H1 (cell line): ENCODE measurements around the gene ZFP69. TPM values are rescaled to one million over a fixed set of nuclear protein-coding genes. Genes with fewer than 3 reads are reported as not detected.

Source experiments
- CTCF ChIA-PET: fragments of 300-600 bp; sonication (Branson Sonifier 250); formaldehyde crosslinking; loops from one replicate; lab custom pipeline; 2021; ENCODE audit not compliant: partially characterized antibody; lab: Charles Lee
- POLR2A ChIA-PET: fragments of 300-600 bp; sonication (Branson Sonifier 250); formaldehyde crosslinking; loops from one replicate; lab custom pipeline; 2021; ENCODE audit warnings: inconsistent platforms; ENCODE audit not compliant: partially characterized antibody; lab: Charles Lee
- DNase-seq, 2 experiments: peaks; one replicate each; pipeline versions ENCODE4 v3.0.0 to v3.0.0-alpha.2; 2010 to 2022; ENCODE audit warnings: low spot score in 2 of 2, low read depth in 1 of 2, mixed read lengths in 1 of 2
- FAIRE-seq: peaks from 2 replicates; lab custom pipeline; 2011; peaks lifted over from hg19 to GRCh38; lab: Jason Lieb, UNC
- H2AFZ ChIP-seq: 2 replicates; pipeline ENCODE4 v1.8.1; 2012; ENCODE audit warnings: low read length, inconsistent platforms
- H2AK5ac ChIP-seq: 2 replicates; pipeline ENCODE4 v1.6.1; 2013; ENCODE audit warnings: low read depth, low read length
- H2BK120ac ChIP-seq: replicated peaks from 2 replicates; pipeline ENCODE3; 2013; ENCODE audit warnings: low read depth, low read length, inconsistent platforms
- H2BK12ac ChIP-seq: 2 replicates; pipeline ENCODE4 v1.6.1; 2013; ENCODE audit warnings: low read depth, low read length
- H2BK15ac ChIP-seq: 2 replicates; pipeline ENCODE4 v1.6.1; 2013; ENCODE audit warnings: low read length
- H2BK20ac ChIP-seq: 2 replicates; pipeline ENCODE4 v1.6.1; 2013; ENCODE audit warnings: low read length
- H2BK5ac ChIP-seq: 2 replicates; pipeline ENCODE4 v1.6.1; 2013; ENCODE audit warnings: low read depth, low read length
- H3K14ac ChIP-seq: 2 replicates; pipeline ENCODE4 v1.6.1; 2013; ENCODE audit warnings: inconsistent platforms; ENCODE audit not compliant: insufficient read length
- H3K18ac ChIP-seq: 2 replicates; pipeline ENCODE4 v1.6.1; 2013; ENCODE audit warnings: low read length; ENCODE audit errors: extremely low read depth
- H3K23ac ChIP-seq: 2 replicates; pipeline ENCODE4 v1.6.1; 2013; ENCODE audit warnings: inconsistent platforms; ENCODE audit not compliant: insufficient read length
- H3K23me2 ChIP-seq: 2 replicates; pipeline ENCODE4 v1.6.1; 2013; ENCODE audit warnings: low read depth, low read length
- H3K27ac ChIP-seq: 2 replicates; pipeline ENCODE4 v1.6.1; 2011; ENCODE audit warnings: low read depth, low read length, inconsistent platforms
- H3K27me3 ChIP-seq, 4 experiments: replicated peaks in 1 of 4; 1 replicate in 1 of 4; 2 replicates in 3 of 4; pipeline versions ENCODE4 v1.6.1 to v1.8.1; 2011 to 2013; ENCODE audit warnings: low read length in 3 of 4, mild to moderate bottlenecking in 3 of 4, inconsistent platforms in 2 of 4, mixed read lengths in 2 of 4, moderate library complexity in 1 of 4; ENCODE audit not compliant: control insufficient read depth in 3 of 4, insufficient read depth in 3 of 4; ENCODE audit errors: extremely low read depth in 1 of 4
- H3K36me3 ChIP-seq, 4 experiments: 2 replicates each; pipeline versions ENCODE4 v1.6.1 to v1.8.1; 2011 to 2013; ENCODE audit warnings: mild to moderate bottlenecking in 4 of 4, low read length in 3 of 4, moderate library complexity in 2 of 4, control low read depth in 1 of 4, inconsistent platforms in 1 of 4; ENCODE audit not compliant: insufficient read depth in 4 of 4, control insufficient read depth in 2 of 4
- H3K4ac ChIP-seq: replicated peaks from 2 replicates; pipeline ENCODE3; 2013; ENCODE audit warnings: low read length, low read depth, mixed read lengths, inconsistent platforms; ENCODE audit not compliant: insufficient read length
- H3K4me1 ChIP-seq, 4 experiments: replicated peaks in 1 of 4; 1 replicate in 1 of 4; 2 replicates in 3 of 4; pipeline versions ENCODE4 v1.6.1 to v1.8.1; 2011 to 2013; ENCODE audit warnings: low read length in 3 of 4, inconsistent platforms in 2 of 4, mixed read lengths in 1 of 4; ENCODE audit not compliant: insufficient read depth in 4 of 4, control insufficient read depth in 3 of 4
- H3K4me2 ChIP-seq, 2 experiments: 2 replicates each; pipeline versions ENCODE4 v1.6.1 to v1.8.1; 2011 to 2013; ENCODE audit warnings: low read depth in 2 of 2, low read length in 2 of 2, control low read depth in 1 of 2, inconsistent platforms in 1 of 2, mild to moderate bottlenecking in 1 of 2; ENCODE audit not compliant: insufficient read depth in 1 of 2
- H3K4me3 ChIP-seq, 4 experiments: fragments of 200-600, 300-600 bp in 1 of 4; sonication (generic), shearing (Covaris generic), sonication (Bioruptor Twin) in 1 of 4; 2 replicates each; pipeline versions ENCODE4 v1.5.1 to v1.8.1; 2011 to 2016; ENCODE audit warnings: low read length in 4 of 4, low read depth in 3 of 4, control low read depth in 2 of 4, inconsistent platforms in 2 of 4, mild to moderate bottlenecking in 2 of 4, mixed read lengths in 1 of 4, moderate library complexity in 1 of 4; ENCODE audit not compliant: insufficient read depth in 2 of 4; ENCODE audit errors: extremely low read depth in 1 of 4
- H3K56ac ChIP-seq: replicated peaks from 2 replicates; pipeline ENCODE3; 2013; ENCODE audit warnings: low read depth, mild to moderate bottlenecking, mixed read lengths, low read length, inconsistent platforms; ENCODE audit not compliant: insufficient read length
- H3K79me1 ChIP-seq: 2 replicates; pipeline ENCODE4 v1.6.1; 2013; ENCODE audit warnings: low read depth, low read length, control low read depth
- H3K79me2 ChIP-seq, 2 experiments: 2 replicates each; pipeline versions ENCODE4 v1.6.1 to v1.8.1; 2012 to 2013; ENCODE audit warnings: low read length in 2 of 2, mild to moderate bottlenecking in 2 of 2, inconsistent platforms in 1 of 2; ENCODE audit not compliant: insufficient read depth in 2 of 2, control insufficient read depth in 1 of 2
- H3K9ac ChIP-seq, 4 experiments: replicated peaks in 1 of 4; 1 replicate in 1 of 4; 2 replicates in 3 of 4; pipeline versions ENCODE4 v1.6.1 to v1.8.1; 2011 to 2013; ENCODE audit warnings: low read depth in 3 of 4, low read length in 3 of 4, control low read depth in 2 of 4, mild to moderate bottlenecking in 2 of 4, moderate library complexity in 2 of 4, inconsistent platforms in 1 of 4; ENCODE audit errors: extremely low read depth in 1 of 4
- H3K9me3 ChIP-seq, 2 experiments: 2 replicates each; pipeline versions ENCODE4 v1.6.1 to v1.8.1; 2012 to 2013; ENCODE audit warnings: mild to moderate bottlenecking in 2 of 2, moderate library complexity in 2 of 2, control low read depth in 1 of 2, inconsistent platforms in 1 of 2, low read depth in 1 of 2, low read length in 1 of 2, mixed read lengths in 1 of 2; ENCODE audit not compliant: insufficient read depth in 2 of 2
- H4K20me1 ChIP-seq, 2 experiments: replicated peaks in 1 of 2; 2 replicates each; pipeline versions ENCODE3 to v1.8.1; 2011 to 2013; ENCODE audit warnings: inconsistent platforms in 2 of 2, low read length in 2 of 2, mild to moderate bottlenecking in 1 of 2; ENCODE audit not compliant: insufficient read depth in 2 of 2, control insufficient read depth in 1 of 2
- H4K5ac ChIP-seq: 2 replicates; pipeline ENCODE4 v1.6.1; 2013; ENCODE audit warnings: low read length, low read depth, mixed read lengths, inconsistent platforms; ENCODE audit not compliant: insufficient read length
- H4K8ac ChIP-seq: 2 replicates; pipeline ENCODE4 v1.8.0; 2013; ENCODE audit warnings: mild to moderate bottlenecking, moderate library complexity, low read length, inconsistent platforms; ENCODE audit not compliant: insufficient read depth; ENCODE audit errors: extremely low read depth
- H4K91ac ChIP-seq: replicated peaks from 2 replicates; pipeline ENCODE3; 2013; ENCODE audit warnings: low read length, mixed read lengths, inconsistent platforms; ENCODE audit not compliant: insufficient read length
- EGR1 ChIP-seq: IDR thresholded peaks from 2 replicates; pipeline ENCODE4 v1.6.1; 2011; ENCODE audit warnings: low read depth, low read length, borderline replicate concordance
- EP300 ChIP-seq, 2 experiments: IDR thresholded peaks; 1 replicate in 1 of 2; 2 replicates in 1 of 2; pipeline ENCODE4 v1.6.1; 2011 to 2012; ENCODE audit warnings: low read depth in 2 of 2, low read length in 2 of 2, mild to moderate bottlenecking in 2 of 2, borderline replicate concordance in 1 of 2, inconsistent platforms in 1 of 2, moderate library complexity in 1 of 2
- HDAC6 ChIP-seq: IDR thresholded peaks from one replicate; pipeline ENCODE4 v1.7.1; 2012; ENCODE audit warnings: low read depth, mild to moderate bottlenecking, inconsistent platforms, low read length, moderate library complexity
- MAFK ChIP-seq: IDR thresholded peaks from 2 replicates; pipeline ENCODE4 v1.6.1; 2012; ENCODE audit warnings: low read depth, mild to moderate bottlenecking, improper control_type of control experiment, low read length
- RFX5 ChIP-seq: IDR thresholded peaks from 2 replicates; pipeline ENCODE4 v1.6.1; 2011; ENCODE audit warnings: low read depth, low read length, improper control_type of control experiment, borderline replicate concordance
- SIN3A ChIP-seq, 2 experiments: IDR thresholded peaks in 1 of 2; conservative IDR thresholded peaks in 1 of 2; 2 replicates each; pipeline ENCODE4 v1.6.1; 2011 to 2012; ENCODE audit warnings: low read length in 2 of 2, improper control_type of control experiment in 1 of 2, low read depth in 1 of 2, mild to moderate bottlenecking in 1 of 2
- SRF ChIP-seq: IDR thresholded peaks from 2 replicates; pipeline ENCODE4 v1.6.1; 2011; ENCODE audit warnings: mild to moderate bottlenecking, low read depth, low read length, moderate library complexity
- WGBS, 2 experiments: shearing (Covaris generic) in 1 of 2; methylation state at CpG; one replicate each; pipeline versions ENCODE4 v1.1.6 to v1.1.7; 2013 to 2015; ENCODE audit warnings: low lambda C conversion rate in 2 of 2, mixed read lengths in 2 of 2, inconsistent platforms in 1 of 2, low coverage in 1 of 2, missing lambda C conversion rate in 1 of 2; ENCODE audit not compliant: insufficient replicate concordance in 2 of 2, insufficient coverage in 1 of 2, insufficient read length in 1 of 2; ENCODE audit errors: extremely low coverage in 1 of 2, missing lambda C conversion rate in 1 of 2; 5-methylcytosine and 5-hydroxymethylcytosine counted together
- polyA plus RNA-seq, 7 experiments: library from polyadenylated mRNA; depleted of rRNA in 3 of 7; stranded (reverse) in 5 of 7; unstranded in 2 of 7; fragments of >200 nt in 5 of 7; fragments of 200-250 nt in 2 of 7; gene quantifications; 1 replicate in 5 of 7; 2 replicates in 1 of 7; 4 replicates in 1 of 7; pipeline versions ENCODE4 v1.2.1 to v1.2.3, GENCODE V29; 2011 to 2013; ENCODE audit warnings: missing spikeins in 2 of 7, mixed read lengths in 2 of 7
- total RNA-seq: library from RNA; stranded (reverse); fragmentation: NEBNext Ultra II Directional; extraction: Animal tissue kit (Norgen Biotek cat#: 25700); gene quantifications from 2 replicates; pipeline ENCODE4 v1.2.1, GENCODE V29; 2021
- TF ChIP-seq, protein P1 (sequence below), 3 experiments: IDR thresholded peaks; 1 replicate in 2 of 3; 2 replicates in 1 of 3; pipeline versions ENCODE4 v1.5.1 to v1.6.1; 2011; ENCODE audit warnings: low read length in 3 of 3, mild to moderate bottlenecking in 3 of 3, inconsistent platforms in 2 of 3, low read depth in 1 of 3, moderate library complexity in 1 of 3; ENCODE audit not compliant: insufficient read depth in 1 of 3; ENCODE audit errors: control extremely low read depth in 1 of 3
- TF ChIP-seq, protein P2 (sequence below): IDR thresholded peaks from 2 replicates; pipeline ENCODE4 v1.6.1; 2011; ENCODE audit warnings: low read length, improper control_type of control experiment

The ZFP69 gene
- total and polyA plus RNA-seq, 2 of the 8 experiments (the other 6 are each of a cell fraction or from before 2014, with no cell fraction given), result 1.0 to 4.3 TPM

DNA sequence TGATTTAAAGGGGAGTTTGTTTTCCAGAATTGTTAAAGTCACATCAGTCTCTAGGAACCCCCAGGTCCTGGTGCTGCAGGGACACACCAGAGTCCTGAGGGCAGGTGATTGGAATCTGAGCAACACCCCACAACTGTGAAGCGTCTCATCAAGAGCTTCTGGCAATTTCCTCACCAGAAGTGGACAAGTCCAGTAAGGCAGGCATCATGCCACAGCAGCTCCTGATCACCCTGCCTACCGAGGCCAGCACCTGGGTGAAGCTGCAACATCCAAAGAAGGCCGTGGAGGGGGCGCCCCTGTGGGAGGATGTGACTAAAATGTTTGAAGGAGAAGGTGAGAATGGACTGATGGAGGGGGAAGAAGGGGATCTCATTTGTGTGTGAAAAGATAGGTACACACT, 2.1 kb downstream of the ZFP69 start:
- Histone ChIP-seq H3K79me2 (no peaks in the 10 kb centered on the region), H2BK5ac (no peak overlapping the region), H3K23me2 (peaks cover 7% of the 10 kb centered on the region), H3K79me1 (no peaks in the 10 kb centered on the region), H3K23ac (no peak overlapping the region), H4K8ac (no peak overlapping the region), H2BK12ac (no peak overlapping the region), H3K27me3 (peaks cover 0 to 3% (median 0%) of the 10 kb centered on the region in 4 experiments; a peak in 1 of 7 replicates), H2AFZ (no peak overlapping the region), H2BK120ac (no peak overlapping the region), H2BK20ac (no peak overlapping the region), H3K56ac (no peak overlapping the region), H3K18ac (no peak overlapping the region), H2BK15ac (no peak overlapping the region), H2AK5ac (no peak overlapping the region), H3K4me3 (no peak overlapping the region), H4K91ac (no peak overlapping the region), H3K14ac (no peak overlapping the region), H3K36me3 (no peaks in the 10 kb centered on the region; a peak in 1 of 8 replicates), H3K4me2 (no peak overlapping the region; a peak in 1 of 4 replicates), H3K4me1 (peaks cover 0 to 4% (median 0%) of the 10 kb centered on the region in 4 experiments; a peak in 1 of 7 replicates), H3K4ac (no peak overlapping the region), H3K27ac (no peak overlapping the region), H4K20me1 (peaks cover 0 to 2% of the 10 kb centered on the region in 2 experiments), H4K5ac (no peak overlapping the region), H3K9me3 (peaks cover 5 to 9% of the 10 kb centered on the region in 2 experiments), H3K9ac (no peak overlapping the region)
- 78% methylated on average over 4 of the region's 4 CpGs; no CpG with 5 or more reads in 1 of the 2 experiments for WGBS, 2 experiments
- POLR2A ChIA-PET, result interaction anchor here (1.2 kb wide), 1 partner anchor 10 kb away, joined by 3 read pairs; no protein-coding TSS in a partner anchor
- CTCF ChIA-PET, result interaction anchor here (1.9 kb wide), 1 partner anchor 54 kb away, joined by 9 read pairs; the partner anchor contains the start of gene ZNF684
- no peak for DNase-seq
- FAIRE-seq, result no peak
- TF ChIP-seq HDAC6 (no peak), SIN3A (conservative IDR thresholded peaks at IDR 0.05 in 1 of 2, IDR thresholded peaks at IDR 0.05 in 1 of 2; ENCODE audit: low read depth in 1 of 2, low read length in 2 of 2) (no peak), EP300 (IDR thresholded peaks at IDR 0.05; ENCODE audit: borderline replicate concordance in 1 of 2, low read depth in 2 of 2, low read length in 2 of 2) (no peak), EGR1 (no peak), RFX5 (no peak), SRF (no peak), MAFK (no peak)
- TF ChIP-seq, protein P1, sequence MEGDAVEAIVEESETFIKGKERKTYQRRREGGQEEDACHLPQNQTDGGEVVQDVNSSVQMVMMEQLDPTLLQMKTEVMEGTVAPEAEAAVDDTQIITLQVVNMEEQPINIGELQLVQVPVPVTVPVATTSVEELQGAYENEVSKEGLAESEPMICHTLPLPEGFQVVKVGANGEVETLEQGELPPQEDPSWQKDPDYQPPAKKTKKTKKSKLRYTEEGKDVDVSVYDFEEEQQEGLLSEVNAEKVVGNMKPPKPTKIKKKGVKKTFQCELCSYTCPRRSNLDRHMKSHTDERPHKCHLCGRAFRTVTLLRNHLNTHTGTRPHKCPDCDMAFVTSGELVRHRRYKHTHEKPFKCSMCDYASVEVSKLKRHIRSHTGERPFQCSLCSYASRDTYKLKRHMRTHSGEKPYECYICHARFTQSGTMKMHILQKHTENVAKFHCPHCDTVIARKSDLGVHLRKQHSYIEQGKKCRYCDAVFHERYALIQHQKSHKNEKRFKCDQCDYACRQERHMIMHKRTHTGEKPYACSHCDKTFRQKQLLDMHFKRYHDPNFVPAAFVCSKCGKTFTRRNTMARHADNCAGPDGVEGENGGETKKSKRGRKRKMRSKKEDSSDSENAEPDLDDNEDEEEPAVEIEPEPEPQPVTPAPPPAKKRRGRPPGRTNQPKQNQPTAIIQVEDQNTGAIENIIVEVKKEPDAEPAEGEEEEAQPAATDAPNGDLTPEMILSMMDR (IDR thresholded peaks at IDR 0.05; ENCODE audit: control extremely low read depth in 1 of 3, insufficient read depth in 1 of 3, low read depth in 1 of 3, low read length in 3 of 3), result no peak
- TF ChIP-seq, protein P2, sequence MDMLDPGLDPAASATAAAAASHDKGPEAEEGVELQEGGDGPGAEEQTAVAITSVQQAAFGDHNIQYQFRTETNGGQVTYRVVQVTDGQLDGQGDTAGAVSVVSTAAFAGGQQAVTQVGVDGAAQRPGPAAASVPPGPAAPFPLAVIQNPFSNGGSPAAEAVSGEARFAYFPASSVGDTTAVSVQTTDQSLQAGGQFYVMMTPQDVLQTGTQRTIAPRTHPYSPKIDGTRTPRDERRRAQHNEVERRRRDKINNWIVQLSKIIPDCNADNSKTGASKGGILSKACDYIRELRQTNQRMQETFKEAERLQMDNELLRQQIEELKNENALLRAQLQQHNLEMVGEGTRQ, result no peak
